Retinal pigment epithelial cell (primary cell): ENCODE results near the gene ACER3.
A peak's percentile ranks its signal among the peaks of the same experiment; 100 is the strongest.

Experiments
- DNase-seq: peaks from one replicate; pipeline ENCODE4 v3.0.0-alpha.2; 2010; ENCODE audit warnings: low read depth
- H3K4me3 ChIP-seq: 2 replicates; pipeline ENCODE4 v1.5.1; 2011; ENCODE audit warnings: mild to moderate bottlenecking, low read length, control low read depth, moderate library complexity
- CTCF ChIP-seq: conservative IDR thresholded peaks from 2 replicates; pipeline ENCODE4 v1.5.1; 2011; ENCODE audit warnings: low read depth, low read length, control low read depth, inconsistent platforms

ACER3 gene

GRCh38 chr11:77069969-77070582, 209.4 kb downstream of the ACER3 start:
- H3K4me3 ChIP-seq = no peak overlapping the region
- TF ChIP-seq CTCF = no peak
- no peak for DNase-seq

- no peak for TF ChIP-seq CTCF
- DNase-seq = no peak
- H3K4me3 ChIP-seq = no peak overlapping the region
Measured at GRCh38 chr11:77071077-77071476, 210.4 kb downstream of the ACER3 start.

GRCh38 chr11:77071671-77072605, 211.2 kb downstream of the ACER3 start:
- no peak overlapping the region for H3K4me3 ChIP-seq
- no peak for DNase-seq
- no peak for TF ChIP-seq CTCF

GRCh38 chr11:77072851-77073327, 212.2 kb downstream of the ACER3 start:
- no peak for DNase-seq
- no peak overlapping the region for H3K4me3 ChIP-seq
- TF ChIP-seq CTCF = no peak

GRCh38 chr11:77073328-77074001, 212.7 kb downstream of the ACER3 start:
- TF ChIP-seq CTCF = peak; percentile 54
- peak; percentile 62 for DNase-seq
- no peak overlapping the region for H3K4me3 ChIP-seq

- no peak overlapping the region for H3K4me3 ChIP-seq
- no peak for DNase-seq
- TF ChIP-seq CTCF = no peak
Measured at GRCh38 chr11:77074205-77074604, 213.5 kb downstream of the ACER3 start.
